ENCODE results near the gene ITFG1. TPM values are rescaled to one million over a fixed set of nuclear protein-coding genes. Genes with fewer than 3 reads are reported as not detected.

ITFG1 gene
- total and polyA plus RNA-seq, 2 donors from 2014 or later = 63.7 to 69.7 TPM

GRCh38 chr16:47492036-47492427 lies 31.2 kb upstream of the ITFG1 start:
- no peak overlapping the region for H3K27ac ChIP-seq (ENCODE audit: low read depth in 2 of 2, low read length in 2 of 2)
- no peaks in the 10 kb centered on the region for H3K36me3 ChIP-seq (ENCODE audit: control insufficient read depth in 2 of 3, insufficient read depth in 3 of 3, low read length in 3 of 3)
- no peak overlapping the region for H3K9ac ChIP-seq (ENCODE audit: low read length in 3 of 3)
- intact Hi-C loops (cut with DNase I) = no loop called here
- no peaks in the 10 kb centered on the region for H3K27me3 ChIP-seq (ENCODE audit: control insufficient read depth, insufficient read depth, low read length)
- peaks cover 0 to 31% (median 3%) of the 10 kb centered on the region in 3 donors for H3K9me3 ChIP-seq (ENCODE audit: control insufficient read depth in 2 of 3, insufficient read depth in 1 of 3, low read length in 3 of 3)
- DNase-seq (no peak), FAIRE-seq (no peak)
- H3K4me1 ChIP-seq (ENCODE audit: control insufficient read depth in 2 of 3, insufficient read depth in 2 of 3, low read depth in 1 of 3, low read length in 3 of 3) = peaks cover 0 to 4% (median 4%) of the 10 kb centered on the region in 3 donors
- no peak for TF ChIP-seq CTCF (IDR thresholded peaks at IDR 0.05; ENCODE audit: borderline replicate concordance, extremely low read depth, insufficient read depth)
- no peak overlapping the region for H3K4me3 ChIP-seq (ENCODE audit: low read length in 3 of 3)

DNA sequence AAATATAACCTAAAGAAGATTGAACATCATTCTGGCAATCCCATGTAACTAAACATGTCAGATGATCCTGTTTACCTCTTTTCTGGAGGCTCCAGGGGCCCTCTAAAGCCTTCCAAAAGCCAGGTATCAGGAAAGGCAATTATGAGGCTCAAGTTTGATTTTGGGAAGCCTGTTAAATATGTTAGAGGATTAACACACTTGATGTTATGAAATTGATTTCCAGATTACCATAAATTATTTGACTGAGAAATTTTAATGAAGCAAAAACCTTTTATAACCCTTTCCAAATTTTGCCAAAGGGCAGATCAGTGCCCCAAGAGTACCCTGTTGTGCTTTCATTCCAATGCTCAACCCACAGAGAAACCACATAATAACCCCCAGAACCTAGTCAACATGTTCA lies 29.6 kb upstream of the ITFG1 start:
- H3K4me1 ChIP-seq (ENCODE audit: control insufficient read depth in 2 of 3, insufficient read depth in 2 of 3, low read depth in 1 of 3, low read length in 3 of 3) = peaks cover 0 to 4% (median 4%) of the 10 kb centered on the region in 3 donors
- H3K36me3 ChIP-seq (ENCODE audit: control insufficient read depth in 2 of 3, insufficient read depth in 3 of 3, low read length in 3 of 3) = no peaks in the 10 kb centered on the region
- no peak overlapping the region for H3K27ac ChIP-seq (ENCODE audit: low read depth in 2 of 2, low read length in 2 of 2)
- FAIRE-seq = no peak
- intact Hi-C loops (cut with DNase I) = no loop called here
- TF ChIP-seq CTCF (IDR thresholded peaks at IDR 0.05; ENCODE audit: borderline replicate concordance, extremely low read depth, insufficient read depth) = no peak
- no peak for DNase-seq
- H3K4me3 ChIP-seq (ENCODE audit: low read length in 3 of 3) = no peak overlapping the region
- no peak overlapping the region for H3K9ac ChIP-seq (ENCODE audit: low read length in 3 of 3)
- peaks cover 0 to 31% (median 3%) of the 10 kb centered on the region in 3 donors for H3K9me3 ChIP-seq (ENCODE audit: control insufficient read depth in 2 of 3, insufficient read depth in 1 of 3, low read length in 3 of 3)
- H3K27me3 ChIP-seq (ENCODE audit: control insufficient read depth, insufficient read depth, low read length) = no peaks in the 10 kb centered on the region

DNA sequence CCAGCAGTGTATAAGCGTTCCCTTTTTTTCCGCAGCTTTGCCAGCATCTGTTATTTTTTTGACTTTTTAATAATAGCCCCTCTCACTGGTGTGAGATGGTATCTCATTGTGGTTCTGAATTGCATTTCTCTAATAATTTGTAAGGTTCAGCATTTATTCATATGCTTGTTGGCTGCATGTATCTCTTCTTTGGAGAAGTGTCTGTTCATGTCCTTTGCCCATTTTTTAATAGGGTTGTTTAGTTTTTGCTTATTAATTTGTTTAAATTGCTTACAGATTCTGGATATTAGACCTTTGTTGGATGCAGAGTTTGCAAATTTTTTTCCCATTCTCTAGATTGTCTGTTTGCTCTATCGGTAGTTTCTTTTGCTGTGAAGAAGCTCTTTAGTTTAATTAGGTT lies 27.2 kb upstream of the ITFG1 start:
- Histone ChIP-seq H3K27me3 (ENCODE audit: control insufficient read depth, insufficient read depth, low read length) (no peaks in the 10 kb centered on the region), H3K9ac (ENCODE audit: low read length in 3 of 3) (no peak overlapping the region), H3K9me3 (ENCODE audit: control insufficient read depth in 2 of 3, insufficient read depth in 1 of 3, low read length in 3 of 3) (peaks cover 0 to 31% (median 3%) of the 10 kb centered on the region in 3 donors), H3K27ac (ENCODE audit: low read depth in 2 of 2, low read length in 2 of 2) (no peak overlapping the region), H3K4me1 (ENCODE audit: control insufficient read depth in 2 of 3, insufficient read depth in 2 of 3, low read depth in 1 of 3, low read length in 3 of 3) (peaks cover 0 to 4% (median 4%) of the 10 kb centered on the region in 3 donors), H3K36me3 (ENCODE audit: control insufficient read depth in 2 of 3, insufficient read depth in 3 of 3, low read length in 3 of 3) (no peaks in the 10 kb centered on the region), H3K4me3 (ENCODE audit: low read length in 3 of 3) (no peak overlapping the region)
- no peak for DNase-seq
- TF ChIP-seq CTCF (IDR thresholded peaks at IDR 0.05; ENCODE audit: borderline replicate concordance, extremely low read depth, insufficient read depth) = no peak
- intact Hi-C loops (cut with DNase I) = no loop called here
- FAIRE-seq = no peak

- TF ChIP-seq CTCF (IDR thresholded peaks at IDR 0.05; ENCODE audit: borderline replicate concordance, extremely low read depth, insufficient read depth) = no peak
- DNase-seq = no peak
- no peak for FAIRE-seq
- no peaks in the 10 kb centered on the region for H3K27me3 ChIP-seq (ENCODE audit: control insufficient read depth, insufficient read depth, low read length)
- H3K36me3 ChIP-seq (ENCODE audit: control insufficient read depth in 2 of 3, insufficient read depth in 3 of 3, low read length in 3 of 3) = no peaks in the 10 kb centered on the region
- H3K9ac ChIP-seq (ENCODE audit: low read length in 3 of 3) = no peak overlapping the region
- no peak overlapping the region for H3K4me3 ChIP-seq (ENCODE audit: low read length in 3 of 3)
- H3K27ac ChIP-seq (ENCODE audit: low read depth in 2 of 2, low read length in 2 of 2) = no peak overlapping the region
- intact Hi-C loops (cut with DNase I) = no loop called here
- no peaks in the 10 kb centered on the region for H3K4me1 ChIP-seq (ENCODE audit: control insufficient read depth in 2 of 3, insufficient read depth in 2 of 3, low read depth in 1 of 3, low read length in 3 of 3)
- peaks cover 0 to 31% (median 3%) of the 10 kb centered on the region in 3 donors for H3K9me3 ChIP-seq (ENCODE audit: control insufficient read depth in 2 of 3, insufficient read depth in 1 of 3, low read length in 3 of 3)
Observed at GRCh38 chr16:47486856-47487255, 26.0 kb upstream of the ITFG1 start.

Measured in kidney (tissue), 14 donors.